Activated CD8-positive, alpha-beta T cell treated with anti-CD3 and anti-CD28 coated beads, Interleukin-2, amount 10 ng/mL, durations not matched to agents 7 days and 5 days (primary cell): Measurements from ENCODE around the gene TRAK1. TPM values are rescaled to one million over a fixed set of nuclear protein-coding genes. Genes with fewer than 3 reads are reported as not detected.

Experiments used
- ATAC-seq: fragments of 150-1000 bp; cut with Tn5 transposase; one replicate; pipeline ENCODE4 v1.10.0; 2021; ENCODE audit warnings: moderate library complexity
- CTCF ChIA-PET: fragments of 350-600 bp; sonication (Branson Sonifier 250); formaldehyde crosslinking; loops from one replicate; lab custom pipeline; 2021; ENCODE audit warnings: antibody characterized with exemption; lab: Charles Lee
- POLR2A ChIA-PET: fragments of 350-600 bp; sonication (Branson Sonifier 250); formaldehyde crosslinking; loops from one replicate; lab custom pipeline; 2021; ENCODE audit warnings: antibody characterized with exemption; lab: Charles Lee
- DNase-seq: peaks from one replicate; pipeline ENCODE4 v3.0.0-alpha.2; 2020
- H3K27ac Mint-ChIP-seq: one replicate; pipeline ENCODE4 v1.8.0; 2021; ENCODE audit warnings: mild to moderate bottlenecking, mixed read lengths
- H3K27me3 Mint-ChIP-seq: one replicate; pipeline ENCODE4 v1.8.0; 2021; ENCODE audit warnings: low read depth, mixed read lengths
- H3K36me3 Mint-ChIP-seq: one replicate; pipeline ENCODE4 v1.8.0; 2021; ENCODE audit warnings: low read depth, mixed read lengths
- H3K4me1 Mint-ChIP-seq: one replicate; pipeline ENCODE4 v1.8.0; 2021; ENCODE audit warnings: low read depth, mixed read lengths
- H3K4me3 Mint-ChIP-seq: one replicate; pipeline ENCODE4 v1.8.0; 2021; ENCODE audit warnings: mild to moderate bottlenecking, mixed read lengths
- H3K9me3 Mint-ChIP-seq: one replicate; pipeline ENCODE4 v1.8.0; 2022; ENCODE audit warnings: mixed read lengths; ENCODE audit not compliant: insufficient read depth
- total RNA-seq, 2 experiments: library from RNA; stranded (reverse); gene quantifications; one replicate each; pipeline ENCODE4 v1.2.3, GENCODE V29; 2021

The TRAK1 gene
- total RNA-seq, 2 experiments from 2014 or later, result 28.6 to 28.7 TPM

DNA sequence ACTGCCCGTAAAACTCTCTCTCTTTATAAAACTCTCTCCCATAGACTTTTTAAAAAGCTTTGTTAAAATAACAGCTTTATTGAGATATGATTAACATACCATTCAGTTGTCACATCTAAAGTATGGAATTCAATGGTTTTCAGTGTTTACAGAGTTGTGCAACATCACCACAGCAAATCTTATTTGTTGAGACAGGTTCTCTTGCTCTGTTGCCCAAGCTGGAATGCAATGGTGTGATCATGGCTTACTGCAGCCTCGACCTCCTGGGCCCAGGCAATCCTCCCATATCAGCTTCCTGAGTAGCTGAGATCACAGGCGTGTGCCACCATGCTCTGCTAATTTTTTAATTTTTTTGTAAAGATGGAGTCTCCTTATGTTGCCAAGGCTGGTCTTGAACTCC is 35.9 kb upstream of the TRAK1 start:
- Mint-ChIP-seq H3K9me3 (no peaks in the 10 kb centered on the region), H3K27me3 (no peaks in the 10 kb centered on the region), H3K4me3 (no peak overlapping the region), H3K36me3 (no peaks in the 10 kb centered on the region), H3K4me1 (no peaks in the 10 kb centered on the region), H3K27ac (no peak overlapping the region)
- ATAC-seq (no peak), DNase-seq (no peak)
- CTCF ChIA-PET, result no interaction called here
- POLR2A ChIA-PET, result no interaction called here

- Mint-ChIP-seq H3K4me3 (no peak overlapping the region), H3K27me3 (no peaks in the 10 kb centered on the region), H3K9me3 (no peaks in the 10 kb centered on the region), H3K4me1 (no peaks in the 10 kb centered on the region), H3K27ac (no peak overlapping the region), H3K36me3 (no peaks in the 10 kb centered on the region)
- ATAC-seq (no peak), DNase-seq (no peak)
- CTCF ChIA-PET, result no interaction called here
- POLR2A ChIA-PET, result no interaction called here
Measured at GRCh38 chr3:42056840-42057239, 34.3 kb upstream of the TRAK1 start.

DNA sequence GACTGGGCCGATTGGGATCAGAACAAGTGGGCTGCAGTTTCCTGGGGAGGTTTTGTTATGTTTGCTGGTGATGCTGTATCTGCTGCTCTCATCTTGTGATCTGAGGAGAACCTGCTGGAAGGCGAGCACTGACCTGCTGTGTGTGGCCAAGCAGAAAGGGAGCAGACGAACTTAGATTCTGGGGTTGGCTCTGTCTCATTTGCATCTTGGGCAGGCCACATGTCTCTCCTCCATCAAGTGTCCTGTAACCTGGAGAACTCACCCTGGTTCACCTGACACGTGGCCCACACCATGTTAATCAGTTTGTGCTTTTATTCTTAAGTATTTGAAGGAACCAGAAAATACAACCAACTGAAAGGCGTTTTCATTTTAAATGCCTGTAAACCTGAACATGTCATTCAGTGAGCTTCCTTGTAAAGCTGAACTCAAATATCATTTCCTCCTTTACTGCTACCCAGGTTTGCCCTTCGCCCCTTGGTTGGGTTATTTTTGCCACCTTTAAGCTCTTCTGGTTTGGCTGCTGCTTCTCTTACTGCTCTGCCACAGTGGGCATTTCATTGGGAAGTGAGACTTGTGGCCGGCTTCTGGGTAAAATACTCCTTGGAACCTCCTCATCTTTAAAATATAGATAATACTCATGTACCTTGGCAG is 33.5 kb upstream of the TRAK1 start:
- ChIA-PET POLR2A (interaction anchor here (0.7 kb wide), 1 partner anchor 24 kb away, joined by 3 read pairs; no protein-coding TSS in a partner anchor), CTCF (no interaction called here)
- H3K4me1 Mint-ChIP-seq, result no peaks in the 10 kb centered on the region
- H3K27me3 Mint-ChIP-seq, result no peaks in the 10 kb centered on the region
- no peak overlapping the region for H3K4me3 Mint-ChIP-seq
- no peak for DNase-seq
- no peaks in the 10 kb centered on the region for H3K9me3 Mint-ChIP-seq
- H3K36me3 Mint-ChIP-seq, result no peaks in the 10 kb centered on the region
- no peak overlapping the region for H3K27ac Mint-ChIP-seq
- ATAC-seq, result no peak

- Mint-ChIP-seq H3K4me1 (peaks cover under 1% of the 10 kb centered on the region), H3K4me3 (no peak overlapping the region), H3K9me3 (no peaks in the 10 kb centered on the region), H3K27ac (no peak overlapping the region), H3K36me3 (no peaks in the 10 kb centered on the region), H3K27me3 (no peaks in the 10 kb centered on the region)
- ChIA-PET POLR2A (no interaction called here), CTCF (no interaction called here)
- DNase-seq (no peak), ATAC-seq (no peak)
Measured at GRCh38 chr3:42061025-42061712, 30.0 kb upstream of the TRAK1 start.

- no peaks in the 10 kb centered on the region for H3K27me3 Mint-ChIP-seq
- ChIA-PET CTCF (no interaction called here), POLR2A (no interaction called here)
- H3K4me1 Mint-ChIP-seq, result peaks cover 5% of the 10 kb centered on the region
- no peaks in the 10 kb centered on the region for H3K9me3 Mint-ChIP-seq
- H3K27ac Mint-ChIP-seq, result no peak overlapping the region
- no peak overlapping the region for H3K4me3 Mint-ChIP-seq
- no peak for DNase-seq
- H3K36me3 Mint-ChIP-seq, result no peaks in the 10 kb centered on the region
- ATAC-seq, result no peak
Measured at GRCh38 chr3:42061713-42062380, 29.3 kb upstream of the TRAK1 start.

DNA sequence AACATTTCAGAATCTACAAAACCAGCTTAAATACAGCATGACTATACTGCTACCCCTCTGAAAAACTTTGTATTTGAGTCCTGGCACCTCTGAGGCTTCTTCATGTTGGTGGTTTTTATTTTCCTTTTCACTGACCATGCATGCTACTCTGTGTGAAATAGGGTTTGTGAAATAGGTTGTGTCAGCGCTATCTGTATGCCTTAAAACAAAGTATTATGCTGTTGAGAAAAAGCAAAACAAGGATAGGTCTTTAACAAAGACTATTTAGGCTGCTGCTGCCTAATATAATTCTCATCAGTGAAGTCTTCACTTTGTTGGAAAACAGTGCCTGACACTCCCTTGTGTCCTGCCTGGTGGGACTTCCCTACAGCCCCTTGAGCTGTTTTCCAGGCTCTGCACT is 28.7 kb upstream of the TRAK1 start:
- no peak overlapping the region for H3K27ac Mint-ChIP-seq
- POLR2A ChIA-PET, result no interaction called here

GRCh38 chr3:42063888-42064287 is 27.3 kb upstream of the TRAK1 start:
- no peak overlapping the region for H3K4me3 Mint-ChIP-seq
- ChIA-PET POLR2A (no interaction called here), CTCF (no interaction called here)
- no peak overlapping the region for H3K27ac Mint-ChIP-seq
- no peak for DNase-seq
- ATAC-seq, result no peak
- peaks cover 5% of the 10 kb centered on the region for H3K4me1 Mint-ChIP-seq
- H3K36me3 Mint-ChIP-seq, result no peaks in the 10 kb centered on the region
- no peaks in the 10 kb centered on the region for H3K9me3 Mint-ChIP-seq
- no peaks in the 10 kb centered on the region for H3K27me3 Mint-ChIP-seq

More for the DNA sequence above, 28.7 kb upstream of the TRAK1 start:
- H3K27me3 Mint-ChIP-seq, result no peaks in the 10 kb centered on the region
- H3K4me1 Mint-ChIP-seq, result peaks cover 5% of the 10 kb centered on the region
- DNase-seq (no peak), ATAC-seq (no peak)
- no peaks in the 10 kb centered on the region for H3K9me3 Mint-ChIP-seq
- no peaks in the 10 kb centered on the region for H3K36me3 Mint-ChIP-seq
- H3K4me3 Mint-ChIP-seq, result no peak overlapping the region
- CTCF ChIA-PET, result no interaction called here

GRCh38 chr3:42066516-42067181 is 24.5 kb upstream of the TRAK1 start:
- H3K4me3 Mint-ChIP-seq, result no peak overlapping the region
- H3K4me1 Mint-ChIP-seq, result peaks cover 5% of the 10 kb centered on the region
- no peaks in the 10 kb centered on the region for H3K9me3 Mint-ChIP-seq
- no peak overlapping the region for H3K27ac Mint-ChIP-seq
- H3K27me3 Mint-ChIP-seq, result no peaks in the 10 kb centered on the region
- POLR2A ChIA-PET, result no interaction called here
- DNase-seq (no peak), ATAC-seq (no peak)
- CTCF ChIA-PET, result interaction anchor here (1.0 to 2.0 kb wide), 2 partner anchors 9 to 33 kb away, joined by 3 to 5 read pairs; no protein-coding TSS in a partner anchor
- no peaks in the 10 kb centered on the region for H3K36me3 Mint-ChIP-seq

DNA sequence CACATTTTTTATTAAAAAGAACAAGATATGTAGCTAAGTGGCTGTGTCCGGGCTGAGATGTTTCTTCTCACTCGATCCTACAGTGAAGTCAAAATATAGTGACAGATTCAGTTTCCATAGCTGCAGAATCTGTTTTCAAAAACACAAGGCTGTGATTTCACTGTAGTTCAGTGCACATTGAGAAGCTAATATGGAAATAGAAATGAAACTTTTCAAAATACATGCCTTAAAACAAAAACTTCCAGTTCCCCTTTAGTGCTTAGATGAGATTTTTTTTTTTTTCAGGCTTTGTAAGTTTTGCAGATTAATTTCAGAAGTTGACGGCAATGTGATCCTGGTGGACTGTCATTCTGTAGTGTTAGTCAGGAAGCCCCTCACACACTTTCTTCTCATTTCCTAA is 23.8 kb upstream of the TRAK1 start:
- ATAC-seq, result no peak
- ChIA-PET CTCF (no interaction called here), POLR2A (no interaction called here)

DNA sequence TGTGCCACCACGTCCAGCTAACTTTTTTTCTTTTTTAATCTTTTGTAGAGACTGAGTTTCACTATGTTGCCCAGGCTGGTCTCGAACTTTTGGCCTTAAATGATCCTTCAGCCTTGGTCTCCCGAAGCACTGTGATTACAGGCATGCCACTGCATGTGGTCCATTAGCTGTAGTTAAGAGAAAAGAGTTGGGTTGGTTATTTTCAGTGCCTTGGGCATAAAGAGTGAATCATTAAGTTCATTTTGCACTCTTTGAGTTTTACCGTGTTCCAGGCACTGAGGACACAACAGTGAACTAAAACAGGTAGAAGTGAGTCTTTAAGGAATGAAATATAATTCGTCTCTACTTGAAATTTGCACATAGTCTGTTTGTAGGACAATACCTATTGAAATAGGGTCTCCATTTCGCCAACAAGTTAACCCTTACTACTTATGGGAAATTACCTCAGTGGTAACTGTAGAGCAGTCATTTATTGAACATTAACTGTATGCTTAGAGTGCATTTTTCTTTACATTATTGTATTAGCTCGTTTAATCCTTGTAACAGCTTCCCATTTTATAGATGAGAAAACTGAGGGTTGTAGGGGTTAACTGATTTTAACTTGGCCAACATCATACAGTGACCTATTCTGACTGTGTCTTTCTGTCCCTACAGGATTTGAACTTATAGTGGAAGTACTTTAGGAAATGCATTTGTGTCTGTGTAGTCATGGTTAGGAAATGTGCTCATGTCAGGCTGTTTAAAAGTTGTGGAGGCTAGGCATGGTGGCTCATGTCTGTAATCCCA is 22.7 kb upstream of the TRAK1 start:
- Mint-ChIP-seq H3K4me3 (no peak overlapping the region), H3K27ac (no peak overlapping the region), H3K4me1 (peaks cover 14% of the 10 kb centered on the region), H3K36me3 (no peaks in the 10 kb centered on the region), H3K9me3 (no peaks in the 10 kb centered on the region), H3K27me3 (no peaks in the 10 kb centered on the region)
- ChIA-PET CTCF (interaction anchor here (1.3 kb wide), 1 partner anchor 31 kb away, joined by 6 read pairs; no protein-coding TSS in a partner anchor), POLR2A (no interaction called here)
- ATAC-seq (no peak), DNase-seq (no peak)

More for the DNA sequence above, 23.8 kb upstream of the TRAK1 start:
- Mint-ChIP-seq H3K4me3 (no peak overlapping the region), H3K9me3 (no peaks in the 10 kb centered on the region), H3K27ac (no peak overlapping the region), H3K36me3 (no peaks in the 10 kb centered on the region), H3K4me1 (peaks cover 10% of the 10 kb centered on the region), H3K27me3 (no peaks in the 10 kb centered on the region)
- DNase-seq, result no peak

DNA sequence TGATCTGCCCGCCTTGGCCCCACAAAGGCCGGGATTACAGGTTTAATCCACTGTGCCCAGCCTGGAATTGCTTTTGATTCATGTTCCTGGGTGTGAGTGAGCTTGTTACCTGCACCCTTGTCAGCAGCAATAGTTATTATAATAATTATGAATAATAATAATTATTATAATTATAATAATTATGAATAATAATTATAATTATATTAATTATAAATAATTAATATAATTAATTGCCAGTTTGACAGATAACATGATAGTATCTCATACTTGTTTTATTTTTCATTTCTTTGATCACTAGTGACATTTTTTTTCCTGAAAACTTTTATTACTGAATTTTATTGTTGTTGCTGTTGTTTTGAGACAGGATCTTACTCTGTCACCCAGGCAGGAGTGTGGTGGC is 21.1 kb upstream of the TRAK1 start:
- DNase-seq (no peak), ATAC-seq (no peak)
- Mint-ChIP-seq H3K36me3 (no peaks in the 10 kb centered on the region), H3K27me3 (no peaks in the 10 kb centered on the region), H3K27ac (no peak overlapping the region), H3K9me3 (no peaks in the 10 kb centered on the region), H3K4me3 (no peak overlapping the region), H3K4me1 (peaks cover 14% of the 10 kb centered on the region)
- CTCF ChIA-PET, result no interaction called here
- POLR2A ChIA-PET, result no interaction called here
